Measurements from ENCODE around the gene TSPAN13.

TSPAN13 gene

DNA sequence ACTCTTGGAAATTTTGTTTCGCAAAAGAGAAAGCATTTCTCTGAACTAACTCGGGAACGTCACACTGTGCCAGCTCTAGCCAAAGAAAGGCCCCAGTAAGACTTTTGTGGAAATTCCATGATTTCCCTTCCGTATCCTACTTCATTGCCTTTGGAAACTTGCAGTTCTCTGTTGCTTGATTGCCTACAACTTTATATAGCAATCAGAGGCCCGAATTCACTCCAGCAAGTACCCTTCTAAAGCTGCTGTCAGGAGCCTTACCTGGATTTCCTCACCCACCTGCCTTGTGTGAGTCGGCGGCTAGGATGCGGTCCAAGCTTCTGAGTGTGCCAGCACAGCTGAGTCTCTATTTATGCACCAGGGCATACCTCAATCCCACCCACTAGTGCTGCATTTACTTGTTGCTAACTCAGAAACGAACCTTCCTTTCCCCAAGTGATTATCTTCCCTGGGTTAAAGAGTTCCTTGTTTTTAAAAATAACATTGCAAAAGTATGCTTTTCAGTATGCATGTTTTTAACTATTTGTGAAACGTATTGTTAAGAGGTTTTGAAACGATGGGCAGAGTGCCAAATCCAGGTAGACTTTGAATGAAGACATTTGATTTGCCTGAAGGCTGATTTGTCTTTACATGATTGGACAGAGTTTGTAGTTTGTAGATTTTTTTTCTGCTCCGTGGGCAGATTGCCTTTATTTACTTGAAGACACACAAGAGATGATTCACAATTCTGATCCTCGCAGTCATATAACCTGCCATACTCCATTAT lies 51.3 kb downstream of the TSPAN13 start, which contains the start of gene AGR2:
AGR2 (minus strand) TSS at position 326 of the 766 bp plus-strand sequence. CDS start 3,203 bp downstream, outside the sequence.
- H3K27me3 Mint-ChIP-seq: peaks cover 7% of the 10 kb centered on the region
- H3K27ac Mint-ChIP-seq: no peak within 1 kb of the TSS
- no peaks in the 10 kb centered on the region for H3K9me3 Mint-ChIP-seq
- no peaks in the 10 kb centered on the region for H3K36me3 Mint-ChIP-seq (ENCODE audit: low read depth)
- no peaks in the 10 kb centered on the region for H3K4me1 Mint-ChIP-seq (ENCODE audit: low read depth)
- no peak within 1 kb of the TSS for H3K4me3 Mint-ChIP-seq

DNA sequence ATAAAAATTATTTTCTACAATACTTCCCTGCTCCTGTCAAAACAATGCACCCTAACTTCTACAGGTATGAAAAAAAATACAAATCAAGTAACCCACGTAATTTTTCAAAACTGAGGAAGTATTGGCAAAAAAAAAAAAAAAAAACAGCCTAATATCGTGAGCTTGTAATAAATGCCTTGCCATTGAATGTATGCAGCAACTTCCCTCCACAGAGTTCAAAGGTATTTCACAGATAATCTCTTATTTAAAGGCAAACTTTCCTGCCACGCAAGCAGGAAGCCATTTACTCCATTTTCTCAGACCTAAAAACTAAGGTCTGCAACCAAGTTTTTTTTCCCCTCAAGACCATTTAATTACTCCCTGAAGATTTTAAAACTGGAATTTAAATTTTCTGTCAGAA lies 51.9 kb downstream of the TSPAN13 start:
- peaks cover 7% of the 10 kb centered on the region for H3K27me3 Mint-ChIP-seq
- no peak overlapping the region for H3K4me3 Mint-ChIP-seq
- no peaks in the 10 kb centered on the region for H3K4me1 Mint-ChIP-seq (ENCODE audit: low read depth)
- no peak overlapping the region for H3K27ac Mint-ChIP-seq
- no peaks in the 10 kb centered on the region for H3K9me3 Mint-ChIP-seq
- no peaks in the 10 kb centered on the region for H3K36me3 Mint-ChIP-seq (ENCODE audit: low read depth)

GRCh38 chr7:16810112-16810511 lies 56.6 kb downstream of the TSPAN13 start:
- no peak overlapping the region for H3K4me3 Mint-ChIP-seq

GRCh38 chr7:16810573-16810972 lies 57.0 kb downstream of the TSPAN13 start:
- Mint-ChIP-seq H3K36me3 (ENCODE audit: low read depth) (no peaks in the 10 kb centered on the region), H3K4me3 (no peak overlapping the region), H3K27me3 (peaks cover 3% of the 10 kb centered on the region), H3K9me3 (no peaks in the 10 kb centered on the region), H3K4me1 (ENCODE audit: low read depth) (no peaks in the 10 kb centered on the region), H3K27ac (no peak overlapping the region)

More at GRCh38 chr7:16810112-16810511, 56.6 kb downstream of the TSPAN13 start:
- H3K27me3 Mint-ChIP-seq: peaks cover 3% of the 10 kb centered on the region
- no peaks in the 10 kb centered on the region for H3K9me3 Mint-ChIP-seq
- H3K36me3 Mint-ChIP-seq (ENCODE audit: low read depth): no peaks in the 10 kb centered on the region
- no peaks in the 10 kb centered on the region for H3K4me1 Mint-ChIP-seq (ENCODE audit: low read depth)
- H3K27ac Mint-ChIP-seq: no peak overlapping the region

- Mint-ChIP-seq H3K27ac (no peak overlapping the region), H3K4me3 (no peak overlapping the region), H3K9me3 (no peaks in the 10 kb centered on the region), H3K36me3 (ENCODE audit: low read depth) (no peaks in the 10 kb centered on the region), H3K4me1 (ENCODE audit: low read depth) (no peaks in the 10 kb centered on the region), H3K27me3 (peaks cover 3% of the 10 kb centered on the region)
Measured at GRCh38 chr7:16811551-16811950, 58.0 kb downstream of the TSPAN13 start.

DNA sequence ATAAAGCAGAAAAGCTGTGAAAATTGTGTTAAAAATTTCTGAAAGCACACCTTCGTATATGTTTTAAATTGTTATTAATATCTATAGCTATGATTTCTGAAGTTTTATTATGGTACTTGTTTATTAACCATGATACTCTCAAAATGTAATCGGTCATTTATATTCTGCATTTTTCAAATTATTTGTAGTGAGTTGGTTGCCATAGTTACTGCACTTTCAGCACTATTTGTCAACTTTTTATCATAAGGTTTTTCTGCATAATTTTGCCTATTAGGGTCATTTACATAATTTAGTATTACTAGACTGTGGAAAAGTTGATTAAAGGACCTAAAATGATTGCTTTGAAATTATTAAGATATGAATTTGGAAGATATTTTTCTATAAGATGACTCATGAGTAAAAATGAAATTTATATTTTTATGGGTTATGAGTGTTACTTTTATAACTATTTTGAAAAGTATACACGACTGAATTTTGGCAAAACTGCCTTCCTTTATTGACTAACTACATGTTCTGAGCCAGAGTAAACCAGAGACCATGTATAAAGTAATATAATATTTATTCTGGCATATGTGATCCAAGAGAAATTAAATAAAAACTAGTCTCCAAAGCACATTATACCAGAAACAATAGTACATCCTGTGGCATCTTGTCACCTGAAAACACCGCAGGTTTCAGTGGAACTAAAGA lies 59.1 kb downstream of the TSPAN13 start:
- Mint-ChIP-seq H3K4me3 (no peak overlapping the region), H3K36me3 (ENCODE audit: low read depth) (no peaks in the 10 kb centered on the region), H3K4me1 (ENCODE audit: low read depth) (no peaks in the 10 kb centered on the region), H3K27ac (no peak overlapping the region), H3K27me3 (peaks cover 3% of the 10 kb centered on the region), H3K9me3 (no peaks in the 10 kb centered on the region)

DNA sequence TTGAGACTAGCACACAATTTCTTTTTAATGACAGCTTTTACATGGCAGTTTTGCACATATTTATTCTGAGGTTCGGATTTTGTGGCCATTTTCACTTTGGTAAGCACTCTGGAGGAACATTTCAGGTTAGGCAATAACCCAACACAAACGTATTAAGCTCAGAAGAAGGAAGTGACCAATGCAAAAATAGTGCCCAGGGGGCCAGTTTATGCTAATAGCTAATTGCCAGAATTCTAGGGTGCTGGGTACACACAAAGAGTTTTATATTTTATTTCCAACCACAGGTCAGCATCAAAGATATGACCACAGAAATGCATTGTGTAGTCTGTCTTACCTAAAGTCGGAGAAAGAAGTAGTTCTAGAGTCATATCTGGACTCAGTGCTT lies 59.7 kb downstream of the TSPAN13 start:
- Mint-ChIP-seq H3K27me3 (no peaks in the 10 kb centered on the region), H3K36me3 (ENCODE audit: low read depth) (no peaks in the 10 kb centered on the region), H3K4me1 (ENCODE audit: low read depth) (no peaks in the 10 kb centered on the region), H3K9me3 (no peaks in the 10 kb centered on the region), H3K4me3 (no peak overlapping the region), H3K27ac (no peak overlapping the region)

- Mint-ChIP-seq H3K9me3 (no peaks in the 10 kb centered on the region), H3K27me3 (no peaks in the 10 kb centered on the region), H3K27ac (no peak overlapping the region), H3K36me3 (ENCODE audit: low read depth) (no peaks in the 10 kb centered on the region), H3K4me3 (no peak overlapping the region), H3K4me1 (ENCODE audit: low read depth) (no peaks in the 10 kb centered on the region)
Measured at GRCh38 chr7:16815001-16815400, 61.4 kb downstream of the TSPAN13 start.

DNA sequence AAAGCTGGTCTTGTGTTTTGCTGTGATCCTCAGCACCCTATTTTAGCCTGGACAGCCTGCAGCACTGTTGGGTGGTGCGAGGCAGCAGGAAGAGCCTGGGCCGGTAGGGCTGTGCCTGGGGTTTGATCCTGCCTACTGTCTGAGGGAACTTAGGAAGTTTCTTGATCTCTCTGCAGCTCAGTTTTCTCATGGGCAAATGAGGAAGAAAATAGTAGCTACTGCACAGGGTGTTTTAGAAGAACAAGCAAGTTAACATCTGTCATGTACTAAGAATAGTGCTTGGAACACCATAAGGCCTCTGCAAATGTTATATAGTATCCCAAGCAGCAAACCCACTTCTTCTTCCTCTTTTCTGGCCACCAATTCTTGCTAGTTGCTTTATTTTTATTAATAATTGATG lies 63.3 kb downstream of the TSPAN13 start:
- no peaks in the 10 kb centered on the region for H3K36me3 Mint-ChIP-seq (ENCODE audit: low read depth)
- H3K27ac Mint-ChIP-seq: no peak overlapping the region
- H3K27me3 Mint-ChIP-seq: peaks cover 7% of the 10 kb centered on the region
- no peaks in the 10 kb centered on the region for H3K9me3 Mint-ChIP-seq
- no peaks in the 10 kb centered on the region for H3K4me1 Mint-ChIP-seq (ENCODE audit: low read depth)
- no peak overlapping the region for H3K4me3 Mint-ChIP-seq

GRCh38 chr7:16817536-16817935 lies 64.0 kb downstream of the TSPAN13 start:
- Mint-ChIP-seq H3K9me3 (no peaks in the 10 kb centered on the region), H3K4me1 (ENCODE audit: low read depth) (no peaks in the 10 kb centered on the region), H3K4me3 (no peak overlapping the region), H3K36me3 (ENCODE audit: low read depth) (no peaks in the 10 kb centered on the region), H3K27ac (no peak overlapping the region), H3K27me3 (peaks cover 14% of the 10 kb centered on the region)

- Mint-ChIP-seq H3K27ac (no peak overlapping the region), H3K4me3 (no peak overlapping the region), H3K27me3 (peaks cover 15% of the 10 kb centered on the region), H3K36me3 (ENCODE audit: low read depth) (no peaks in the 10 kb centered on the region), H3K4me1 (ENCODE audit: low read depth) (no peaks in the 10 kb centered on the region), H3K9me3 (no peaks in the 10 kb centered on the region)
Measured at GRCh38 chr7:16818732-16819131, 65.2 kb downstream of the TSPAN13 start.

DNA sequence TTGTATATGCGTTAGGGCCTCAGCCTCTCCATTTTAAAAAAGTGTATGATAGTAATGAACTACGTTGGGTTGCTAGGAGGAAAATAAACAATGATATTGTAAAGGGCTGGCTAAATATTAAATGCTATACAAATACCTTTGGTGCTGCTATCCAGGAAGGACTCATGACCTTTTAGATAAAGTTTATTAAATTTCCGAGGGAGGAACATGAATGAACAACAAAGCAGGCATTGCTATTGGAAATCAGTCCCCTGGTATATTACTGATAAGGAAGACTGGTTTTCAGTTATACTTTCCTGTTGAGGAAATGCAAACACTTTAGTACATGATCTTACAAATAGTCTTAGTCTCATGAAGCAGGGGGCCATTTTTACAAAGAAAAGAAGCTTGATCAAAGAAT lies 68.5 kb downstream of the TSPAN13 start:
- H3K27ac Mint-ChIP-seq: no peak overlapping the region
- H3K9me3 Mint-ChIP-seq: peaks cover 2% of the 10 kb centered on the region
- no peaks in the 10 kb centered on the region for H3K36me3 Mint-ChIP-seq (ENCODE audit: low read depth)
- H3K4me3 Mint-ChIP-seq: no peak overlapping the region
- H3K4me1 Mint-ChIP-seq (ENCODE audit: low read depth): no peaks in the 10 kb centered on the region
- peaks cover 23% of the 10 kb centered on the region for H3K27me3 Mint-ChIP-seq

GRCh38 chr7:16826060-16826459 lies 72.5 kb downstream of the TSPAN13 start:
- Mint-ChIP-seq H3K4me1 (ENCODE audit: low read depth) (no peaks in the 10 kb centered on the region), H3K27me3 (peaks cover 35% of the 10 kb centered on the region), H3K36me3 (ENCODE audit: low read depth) (no peaks in the 10 kb centered on the region), H3K9me3 (peaks cover 13% of the 10 kb centered on the region), H3K27ac (no peak overlapping the region), H3K4me3 (no peak overlapping the region)

GRCh38 chr7:16833373-16833772 lies 79.8 kb downstream of the TSPAN13 start:
- H3K9me3 Mint-ChIP-seq: peaks cover 5% of the 10 kb centered on the region
- H3K27ac Mint-ChIP-seq: no peak overlapping the region
- H3K4me3 Mint-ChIP-seq: no peak overlapping the region
- no peaks in the 10 kb centered on the region for H3K36me3 Mint-ChIP-seq (ENCODE audit: low read depth)
- no peaks in the 10 kb centered on the region for H3K4me1 Mint-ChIP-seq (ENCODE audit: low read depth)
- peaks cover 4% of the 10 kb centered on the region for H3K27me3 Mint-ChIP-seq

Data from stimulated activated naive CD8-positive, alpha-beta T cell treated with anti-CD3 and anti-CD28 coated beads, Interleukin-15, Interleukin-2, amounts not matched to agents 100 ng/mL and 50 ng/mL, for 24 hours (primary cell).